ENCODE measurements around the gene SOWAHC.

Gene SOWAHC

DNA sequence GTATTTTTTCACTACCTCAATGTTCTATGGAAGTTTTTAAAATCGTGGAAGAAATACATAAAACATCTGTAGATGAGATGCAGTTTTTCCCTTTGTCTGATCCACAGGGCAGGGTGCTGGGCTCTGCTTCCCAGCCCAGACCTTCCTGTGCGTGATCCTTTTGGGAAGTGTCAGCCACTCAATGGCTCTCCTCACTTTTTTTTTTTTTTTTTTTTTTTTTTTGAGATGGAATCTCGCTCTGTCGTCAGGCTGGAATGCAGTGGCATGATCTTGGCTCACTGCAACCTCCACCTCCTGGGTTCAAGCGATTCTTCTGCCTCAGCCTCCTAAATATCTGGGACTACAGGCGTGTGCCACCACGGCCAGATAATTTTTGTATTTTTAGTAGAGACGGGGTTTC lies 32.8 kb downstream of the SOWAHC start:
- DNase-seq (ENCODE audit: low read depth) = no peak

DNA sequence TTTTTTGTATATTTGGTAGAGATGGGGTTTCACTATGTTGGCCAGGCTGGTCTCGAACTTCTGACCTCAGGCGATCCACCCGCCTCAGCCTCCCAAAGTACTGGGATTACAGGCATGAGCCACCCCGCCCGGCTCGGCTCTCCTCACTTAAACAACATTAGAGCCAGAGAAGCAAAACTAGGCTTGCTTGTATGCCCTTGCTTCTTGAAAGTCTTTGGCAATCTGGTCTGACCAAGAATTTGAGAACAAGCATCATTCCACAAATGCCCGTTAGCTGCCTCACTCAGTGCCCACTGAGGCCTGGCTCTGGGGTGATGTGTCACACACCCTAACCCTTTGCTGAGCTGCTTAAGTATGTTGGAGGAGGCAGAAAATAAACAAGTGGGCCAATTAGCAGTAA lies 33.5 kb downstream of the SOWAHC start:
- DNase-seq (ENCODE audit: low read depth) = no peak

DNA sequence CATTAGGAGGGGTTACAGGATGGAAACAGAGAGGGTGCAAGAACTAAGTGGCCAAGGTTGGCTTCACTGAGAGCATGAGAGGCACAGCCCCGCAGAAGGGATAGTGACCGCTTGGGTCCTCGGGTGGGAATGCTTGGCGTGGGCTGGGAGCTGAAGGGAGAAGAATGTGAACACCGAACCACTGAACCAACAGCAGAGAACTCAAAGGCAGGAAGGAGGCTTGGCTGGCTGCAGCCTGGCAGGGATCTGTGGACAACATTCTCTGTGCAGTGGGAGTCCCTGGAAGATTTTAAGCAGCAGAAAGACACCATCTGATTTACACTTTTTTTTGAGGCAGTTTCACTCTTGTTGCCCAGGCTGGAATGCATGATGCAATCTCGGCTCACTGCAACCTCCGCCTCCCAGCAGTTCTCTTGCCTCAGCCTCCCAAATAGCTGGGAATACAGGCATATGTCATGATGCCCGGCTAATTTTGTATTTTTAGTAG lies 33.9 kb downstream of the SOWAHC start:
- no peak for DNase-seq (ENCODE audit: low read depth)

DNA sequence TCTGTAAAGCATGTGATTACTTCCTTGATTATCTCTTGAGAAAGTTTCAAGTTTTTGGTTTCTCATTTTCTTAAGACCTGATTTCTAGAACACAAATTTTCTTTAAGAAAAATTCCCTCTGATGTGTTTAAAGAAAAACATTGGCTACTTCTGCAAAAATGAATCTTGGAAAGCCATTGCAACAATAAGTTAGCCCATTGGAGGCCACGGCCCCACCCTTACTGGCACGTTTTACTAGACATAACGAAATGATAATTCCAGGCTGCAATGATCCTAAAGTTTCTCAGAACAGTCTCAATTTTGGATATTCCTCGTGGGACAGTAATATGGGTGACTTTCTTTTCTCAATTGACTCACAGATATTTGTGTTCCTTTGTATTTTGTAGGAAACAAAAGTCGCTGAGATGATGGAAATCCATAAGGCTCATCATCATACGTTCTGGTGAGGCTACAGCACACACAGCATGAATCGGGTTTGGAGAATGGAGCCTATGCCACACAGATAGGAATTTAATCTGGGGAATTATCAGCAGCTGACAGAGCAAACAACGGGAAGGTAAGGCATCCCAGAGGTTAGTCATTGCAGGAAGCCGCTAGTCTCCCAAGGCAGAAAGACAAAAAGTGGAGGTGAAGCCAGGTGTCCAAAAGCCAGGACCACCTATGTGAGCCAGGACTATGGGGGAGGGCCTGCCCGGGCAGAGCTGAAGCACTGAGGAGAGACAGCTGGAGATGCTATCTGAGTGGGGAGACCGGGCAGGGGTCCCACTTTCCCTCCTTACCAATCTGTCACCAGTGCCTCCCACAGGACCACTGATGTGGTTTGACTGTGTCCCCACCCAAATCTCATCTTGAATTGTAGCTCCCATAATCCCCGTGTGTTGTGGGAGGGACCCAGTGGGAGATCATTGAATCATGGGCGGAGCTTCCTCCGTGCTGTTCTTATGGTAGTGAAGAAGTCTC lies 35.9 kb downstream of the SOWAHC start:
- no peak for DNase-seq (ENCODE audit: low read depth)

DNA sequence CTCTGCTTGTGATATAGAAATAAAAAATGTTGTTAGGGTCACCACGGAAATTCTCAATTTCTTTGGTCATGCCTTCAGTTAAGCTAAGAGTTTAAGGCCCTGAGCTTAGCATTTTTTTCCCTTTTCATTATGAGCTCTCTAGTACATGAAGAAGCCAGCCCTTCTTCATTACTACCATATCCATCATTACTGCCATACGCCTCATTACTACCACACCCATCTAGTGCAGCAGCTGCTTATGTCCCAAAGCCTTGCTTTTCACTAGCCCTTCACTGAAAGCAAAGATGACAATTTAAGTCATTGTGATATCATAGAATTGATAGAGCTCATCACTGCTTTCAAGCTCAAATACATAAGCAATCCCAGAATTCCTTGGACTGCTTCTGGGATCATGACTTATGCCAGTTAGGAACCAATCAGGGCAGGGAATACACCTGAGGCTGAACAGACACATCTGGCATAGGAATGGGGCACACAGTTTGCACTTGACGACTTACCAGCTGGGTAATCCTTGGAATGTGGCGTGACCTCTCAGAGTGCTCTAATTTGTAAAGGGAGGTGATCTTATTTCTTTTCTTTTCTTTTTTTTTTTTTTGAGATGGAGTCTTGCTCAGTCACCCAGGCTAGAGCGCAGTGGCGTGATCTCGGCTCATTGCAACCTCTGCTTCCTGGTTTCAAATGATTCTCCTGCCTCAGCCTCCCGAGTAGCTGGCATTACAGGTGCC lies 40.3 kb downstream of the SOWAHC start:
- DNase-seq (ENCODE audit: low read depth) = no peak

DNA sequence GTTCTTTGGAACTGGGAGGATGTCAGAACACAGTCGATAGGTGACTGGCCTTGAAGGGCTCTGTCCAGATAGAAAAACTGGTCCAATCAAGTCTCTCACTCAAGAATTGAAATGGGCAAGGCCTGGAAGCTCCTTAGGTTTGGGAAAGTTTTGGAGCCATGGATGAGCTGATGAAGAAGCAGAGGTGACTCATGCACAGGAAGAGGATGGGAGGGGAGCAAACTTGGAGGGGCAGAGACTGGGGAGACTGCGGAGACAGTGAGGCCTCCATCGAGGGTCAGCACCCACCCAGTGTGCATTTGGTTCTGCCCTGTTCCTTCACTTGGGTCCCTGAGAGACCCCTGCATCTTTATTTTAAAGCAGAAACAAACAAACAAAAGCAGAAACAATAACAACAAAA lies 41.1 kb downstream of the SOWAHC start:
- DNase-seq (ENCODE audit: low read depth) = no peak

DNA sequence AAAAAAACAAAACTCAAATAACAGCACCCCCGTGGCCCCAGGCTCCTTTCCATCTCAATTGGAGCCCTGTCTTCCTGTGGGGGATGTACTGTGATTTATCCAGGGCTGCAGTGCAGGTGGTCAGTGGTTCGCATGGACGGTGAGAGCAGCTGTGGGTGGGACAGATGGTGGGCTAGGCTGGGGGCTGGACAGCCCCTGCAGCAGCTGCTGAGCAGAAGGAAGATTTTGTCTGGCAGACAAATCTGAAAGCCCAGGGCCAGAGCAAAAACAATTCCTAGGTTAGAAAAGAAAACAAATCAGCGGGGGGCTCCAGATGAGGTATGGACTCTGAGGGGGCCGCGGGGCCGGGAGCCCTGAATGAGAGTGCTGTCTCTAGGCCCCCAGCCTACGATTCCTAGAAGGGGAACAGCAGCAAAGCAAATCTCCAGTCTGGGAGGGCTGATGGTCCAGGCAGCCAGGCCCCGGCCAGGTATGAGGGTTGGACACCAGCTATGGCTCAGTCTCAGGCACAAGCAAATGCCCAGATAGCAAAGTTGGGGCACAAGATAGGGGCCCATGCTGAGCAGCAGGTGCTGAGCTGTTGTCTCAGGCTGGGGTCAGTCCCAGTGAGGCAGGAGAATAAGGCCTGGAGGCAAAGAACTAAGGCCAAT lies 45.4 kb downstream of the SOWAHC start:
- no peak for DNase-seq (ENCODE audit: low read depth)

DNA sequence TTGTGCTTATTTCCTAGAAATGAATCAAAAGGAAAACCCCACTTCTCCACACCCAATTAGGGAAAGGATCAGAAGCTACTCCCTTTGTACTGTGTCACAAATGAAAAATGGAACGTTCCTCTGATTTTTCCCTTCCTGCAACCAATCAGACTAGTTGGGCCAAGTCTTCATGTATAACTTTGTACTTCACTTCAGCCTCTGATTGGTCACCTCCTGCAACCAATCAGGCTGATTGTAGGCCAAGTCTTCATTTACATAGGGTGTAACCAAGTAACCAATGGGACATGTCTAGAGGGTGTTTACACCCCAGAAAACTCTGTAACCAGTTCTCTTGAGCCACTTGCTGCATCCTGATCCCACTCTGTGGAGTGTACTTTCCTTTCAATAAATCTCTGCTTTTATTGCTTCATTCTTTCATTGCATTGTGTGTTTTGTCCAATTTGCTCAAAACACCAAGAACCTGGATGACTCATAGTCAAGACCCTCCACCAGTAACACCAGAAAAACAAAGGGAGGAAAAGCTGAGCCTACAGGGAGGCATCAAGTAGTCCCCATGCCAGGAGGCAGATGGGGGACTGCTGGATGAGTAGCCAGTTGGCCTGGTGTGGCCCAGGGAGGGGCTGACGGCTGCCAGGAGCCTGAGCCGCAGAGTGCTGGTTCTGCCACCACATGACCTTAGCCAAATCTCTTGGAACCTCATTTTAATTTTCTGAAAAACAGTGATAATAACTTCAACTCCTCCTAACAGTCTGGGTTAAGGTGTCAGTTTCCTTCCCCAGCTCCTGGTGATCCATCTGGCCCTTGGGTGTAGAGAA lies 46.1 kb downstream of the SOWAHC start:
- no peak for DNase-seq (ENCODE audit: low read depth)

DNA sequence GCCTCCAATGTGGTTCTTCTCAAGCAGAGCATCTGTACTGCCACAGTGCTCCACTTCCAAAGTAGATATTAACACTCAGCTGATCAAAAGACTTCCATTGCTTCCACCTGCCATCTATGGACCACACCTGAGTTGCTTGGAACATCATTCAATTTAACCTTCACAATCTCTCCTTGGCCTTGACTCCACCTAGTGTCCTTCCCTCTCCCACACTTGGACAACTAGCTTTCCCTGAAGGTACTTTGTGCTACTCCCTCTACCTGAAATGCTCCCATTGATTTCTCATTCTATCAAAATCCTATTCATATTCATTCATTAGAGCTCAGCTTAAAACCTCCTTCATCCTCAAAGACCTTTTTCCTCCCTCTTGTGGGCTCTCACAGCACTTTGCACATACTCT lies 48.7 kb downstream of the SOWAHC start:
- no peak for DNase-seq (ENCODE audit: low read depth)

DNA sequence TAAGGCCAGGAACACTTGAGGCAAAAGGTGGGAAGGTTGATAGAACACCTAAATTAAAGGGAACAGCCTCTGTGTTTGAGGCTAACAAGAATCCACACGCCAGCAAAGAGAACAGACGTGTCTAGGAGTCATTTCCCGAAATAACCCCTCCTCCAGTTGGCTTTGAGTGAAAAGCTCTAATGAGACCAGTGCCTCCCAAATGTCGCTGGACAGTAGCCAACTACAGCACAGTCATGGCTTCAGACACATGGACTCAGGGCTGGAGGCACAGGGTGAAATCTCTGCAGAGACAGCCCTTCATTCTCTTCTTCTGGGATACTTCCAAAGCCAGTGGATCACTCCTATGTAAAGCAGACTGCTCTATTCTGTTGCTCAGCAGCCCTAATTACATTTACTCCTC lies 49.6 kb downstream of the SOWAHC start:
- DNase-seq (ENCODE audit: low read depth) = no peak

DNA sequence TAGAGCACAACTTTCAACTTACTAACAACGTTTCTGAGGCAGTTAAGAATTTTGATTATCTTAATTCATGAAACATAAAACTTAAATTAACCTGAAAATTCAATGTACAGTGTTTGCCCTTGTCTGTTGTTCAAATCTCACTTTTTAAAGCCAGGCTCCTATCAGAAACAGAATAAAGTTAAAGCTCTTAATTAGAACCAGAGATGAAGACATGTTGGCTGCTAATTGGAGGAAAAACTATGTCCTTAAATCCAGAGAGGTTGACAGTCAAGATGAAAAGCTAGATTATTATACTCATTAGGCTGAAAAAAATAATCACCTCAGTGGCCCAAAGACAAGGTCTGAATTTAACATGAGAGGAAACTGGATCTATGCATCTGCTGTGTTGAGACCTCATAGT lies 52.3 kb downstream of the SOWAHC start:
- DNase-seq (ENCODE audit: low read depth) = no peak

Measured in activated T-cell treated with anti-CD3 and anti-CD28 coated beads for 24 hours (primary cell).